Activated CD4-positive, CD25-positive, alpha-beta regulatory T cell treated with anti-CD3 and anti-CD28 coated beads, Interleukin-2, amount 50 U/mL, for 16 hours (primary cell): Measurements from ENCODE around the gene DHRS12.

Source experiments
- DNase-seq: peaks from one replicate; pipeline ENCODE4 v3.0.0-alpha.2; 2020; ENCODE audit warnings: low read depth, low spot score

DHRS12 gene

DNA sequence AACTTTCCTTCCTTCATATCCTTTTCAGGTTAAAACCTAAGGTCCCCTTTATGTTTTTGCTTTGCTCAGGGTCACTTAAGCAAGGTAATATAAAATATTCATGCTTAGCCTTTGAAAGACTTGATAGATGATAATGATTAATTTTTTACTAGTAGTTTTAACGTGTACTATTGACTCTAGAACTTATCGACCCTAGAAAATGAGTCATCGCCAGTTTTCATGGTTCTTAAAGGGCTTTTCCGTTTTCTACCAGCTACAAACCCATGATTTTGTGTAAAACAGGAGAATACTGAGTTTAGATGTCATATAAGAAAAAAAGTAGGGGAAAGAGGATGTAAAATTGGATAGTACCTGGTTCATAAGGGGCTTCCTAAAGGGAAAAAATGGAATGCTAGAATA lies 75.7 kb downstream of the DHRS12 start:
- DNase-seq: no peak

GRCh38 chr13:51727634-51728274 lies 76.2 kb downstream of the DHRS12 start:
- no peak for DNase-seq

DNA sequence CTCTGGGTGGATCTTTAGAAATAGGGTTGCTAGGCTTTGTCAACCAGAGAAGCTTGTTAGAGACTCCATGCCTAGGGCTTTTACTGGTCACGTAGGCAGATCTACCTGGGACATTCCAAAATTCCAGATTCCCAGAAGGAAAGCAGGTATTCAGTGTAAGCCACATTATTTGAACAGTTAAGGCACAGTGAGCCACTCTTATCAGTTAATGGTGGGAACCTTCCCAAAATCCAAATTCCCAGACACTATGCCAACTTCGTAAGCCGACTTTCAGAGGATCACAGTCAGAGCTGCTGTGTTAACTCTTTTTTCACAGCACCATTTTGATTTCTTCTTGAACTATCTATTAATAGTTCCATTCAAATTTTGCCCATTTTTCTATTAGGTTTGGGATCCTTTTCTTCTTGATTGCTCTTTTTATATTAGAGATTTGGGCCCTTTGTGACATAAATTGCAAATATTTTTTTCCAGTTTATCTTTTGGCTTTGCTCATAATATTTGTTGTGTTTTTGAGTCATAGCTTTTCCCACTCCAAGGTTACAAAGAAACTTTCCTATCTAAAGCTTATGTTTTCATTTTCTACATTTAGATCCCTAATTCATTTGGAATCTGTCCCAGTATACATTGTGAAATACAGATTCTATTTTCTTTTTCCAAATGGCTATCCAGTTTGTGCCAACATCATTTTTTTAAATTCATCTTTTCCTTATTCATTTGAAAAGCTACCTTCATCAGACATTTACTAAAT lies 77.3 kb downstream of the DHRS12 start:
- no peak for DNase-seq

DNA sequence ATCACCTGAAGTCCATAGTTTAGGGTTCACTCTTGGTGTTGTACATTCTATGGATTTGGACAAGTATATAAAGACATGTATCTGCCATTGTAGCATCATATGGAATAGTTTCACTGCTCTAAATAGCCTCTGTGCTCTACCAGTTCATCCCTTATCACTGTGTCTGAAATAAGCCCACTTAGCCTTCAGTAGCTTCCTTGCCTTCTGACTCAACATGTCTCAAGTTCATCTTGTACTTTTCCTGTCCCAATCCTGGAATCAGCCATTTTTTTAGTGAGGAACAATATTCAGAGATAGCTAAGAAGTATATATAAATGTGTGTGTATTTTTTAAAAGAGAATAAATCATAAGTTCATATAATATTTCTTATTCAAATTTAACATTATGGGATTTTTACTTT lies 79.2 kb downstream of the DHRS12 start:
- no peak for DNase-seq

DNA sequence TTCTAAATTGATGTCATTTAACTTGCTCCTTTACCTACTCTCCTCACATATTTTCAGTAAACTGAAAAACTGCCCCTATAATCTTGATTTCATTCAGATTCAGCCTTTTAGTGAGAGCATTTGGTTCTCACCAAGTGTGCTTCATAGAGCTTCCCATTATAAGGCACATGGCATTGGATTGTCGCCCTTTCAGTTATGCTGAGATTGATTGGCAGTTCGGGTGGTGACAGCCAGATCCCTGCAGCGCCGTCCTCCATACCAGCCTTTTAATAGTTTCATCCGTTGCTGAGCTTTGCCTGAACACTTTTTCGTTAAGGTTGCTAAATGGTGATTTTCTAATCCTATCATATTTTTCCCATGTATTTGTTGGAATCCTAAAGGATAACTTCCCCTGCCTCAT lies 80.4 kb downstream of the DHRS12 start:
- no peak for DNase-seq

GRCh38 chr13:51721496-51721895 lies 82.5 kb downstream of the DHRS12 start:
- DNase-seq: no peak

DNA sequence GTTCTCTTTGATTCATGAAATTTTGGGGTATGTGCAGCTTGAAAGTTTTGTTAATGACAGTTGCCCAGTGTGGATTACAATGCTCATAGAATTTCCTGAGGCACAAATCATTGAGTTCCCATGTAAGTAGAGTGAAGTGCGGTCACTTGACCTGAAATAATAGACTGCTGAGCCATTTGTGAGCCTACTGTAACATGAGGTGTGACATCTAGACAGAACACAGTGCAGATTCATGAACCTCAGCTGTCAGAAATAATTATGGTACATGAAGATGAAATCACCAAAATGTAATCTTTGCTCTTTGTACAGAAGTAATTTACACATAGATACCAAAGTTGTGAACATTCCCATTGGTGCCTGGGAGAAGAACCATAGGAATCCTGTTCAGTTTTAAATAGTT lies 84.6 kb downstream of the DHRS12 start:
- DNase-seq: no peak
